HFF-Myc (cell line): ENCODE data around the gene SV2B.

ENCODE experiments used
- DNase-seq: peaks from one replicate; pipeline ENCODE4 v3.0.0-alpha.2; 2011; ENCODE audit warnings: low read depth; ENCODE audit errors: extremely low read depth
- H3K4me3 ChIP-seq: replicated peaks from 2 replicates; pipeline ENCODE4 v1.5.1; 2011; ENCODE audit warnings: low read depth, mild to moderate bottlenecking, control low read depth, low read length
- TF ChIP-seq, protein P1 (sequence below): IDR thresholded peaks from 2 replicates; pipeline ENCODE4 v1.5.1; 2012; ENCODE audit warnings: mild to moderate bottlenecking, low read depth, low read length, control low read depth; ENCODE audit errors: missing control alignments

Gene SV2B

DNA sequence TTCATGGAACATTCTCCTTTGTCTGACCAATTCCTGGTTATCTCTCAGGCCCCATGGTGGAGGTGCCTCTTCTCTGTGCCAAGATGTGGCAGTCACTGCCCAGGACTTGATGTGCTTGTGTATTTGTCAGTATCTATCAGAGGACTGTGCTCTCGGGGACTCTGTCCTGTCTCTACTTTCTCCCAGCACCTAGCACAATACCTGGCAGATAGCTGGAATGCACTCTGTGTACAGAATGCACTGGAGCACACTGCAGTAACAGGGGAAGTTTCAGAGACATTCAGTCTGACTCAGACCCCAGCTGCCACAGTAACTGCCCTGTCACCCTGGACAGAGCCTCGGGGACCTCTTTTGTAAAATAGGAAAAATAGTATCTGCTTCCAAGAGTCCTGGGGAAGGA is 34.6 kb upstream of the SV2B start:
- DNase-seq = no peak
- TF ChIP-seq, protein P1, sequence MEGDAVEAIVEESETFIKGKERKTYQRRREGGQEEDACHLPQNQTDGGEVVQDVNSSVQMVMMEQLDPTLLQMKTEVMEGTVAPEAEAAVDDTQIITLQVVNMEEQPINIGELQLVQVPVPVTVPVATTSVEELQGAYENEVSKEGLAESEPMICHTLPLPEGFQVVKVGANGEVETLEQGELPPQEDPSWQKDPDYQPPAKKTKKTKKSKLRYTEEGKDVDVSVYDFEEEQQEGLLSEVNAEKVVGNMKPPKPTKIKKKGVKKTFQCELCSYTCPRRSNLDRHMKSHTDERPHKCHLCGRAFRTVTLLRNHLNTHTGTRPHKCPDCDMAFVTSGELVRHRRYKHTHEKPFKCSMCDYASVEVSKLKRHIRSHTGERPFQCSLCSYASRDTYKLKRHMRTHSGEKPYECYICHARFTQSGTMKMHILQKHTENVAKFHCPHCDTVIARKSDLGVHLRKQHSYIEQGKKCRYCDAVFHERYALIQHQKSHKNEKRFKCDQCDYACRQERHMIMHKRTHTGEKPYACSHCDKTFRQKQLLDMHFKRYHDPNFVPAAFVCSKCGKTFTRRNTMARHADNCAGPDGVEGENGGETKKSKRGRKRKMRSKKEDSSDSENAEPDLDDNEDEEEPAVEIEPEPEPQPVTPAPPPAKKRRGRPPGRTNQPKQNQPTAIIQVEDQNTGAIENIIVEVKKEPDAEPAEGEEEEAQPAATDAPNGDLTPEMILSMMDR = no peak
- H3K4me3 ChIP-seq = no peak overlapping the region

DNA sequence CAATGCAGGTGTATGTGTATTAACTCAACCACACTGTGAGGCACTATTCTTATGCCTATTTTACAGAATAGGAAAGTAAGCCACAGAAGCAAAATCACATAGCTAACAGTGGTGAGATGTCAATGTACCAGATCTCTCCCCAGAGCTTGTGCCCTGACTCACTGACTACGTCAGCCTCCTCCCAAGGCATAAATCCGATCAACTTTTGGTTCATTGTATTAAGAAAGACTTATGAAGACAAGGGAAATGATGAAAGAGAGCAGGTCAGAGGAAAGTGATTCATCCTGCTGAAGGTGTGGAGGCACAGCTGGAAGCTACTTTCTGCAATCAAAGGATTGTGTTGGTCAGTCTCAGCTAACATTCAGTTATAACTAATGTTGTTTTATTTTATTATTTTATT is 33.0 kb upstream of the SV2B start:
- TF ChIP-seq, protein P1 = no peak

DNA sequence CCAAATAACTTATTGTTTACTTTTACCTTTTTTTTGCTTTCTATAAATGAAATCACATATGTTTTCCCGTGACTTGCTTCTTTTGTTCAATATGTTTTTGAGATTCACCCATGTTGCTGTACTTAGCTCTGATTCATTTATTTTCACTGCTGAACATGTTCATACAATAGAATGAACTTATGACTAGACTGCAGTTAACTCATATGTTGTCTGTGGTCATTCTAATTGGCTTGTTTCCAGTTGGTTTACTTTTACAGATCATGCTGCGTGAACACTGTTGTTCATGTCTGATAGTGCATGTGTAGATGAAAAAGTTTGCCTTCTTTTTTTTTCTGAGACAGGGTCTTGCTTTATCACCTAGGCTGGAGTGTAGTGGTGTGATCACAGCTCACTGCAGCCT is 31.6 kb upstream of the SV2B start:
- TF ChIP-seq, protein P1 = no peak
- no peak for DNase-seq

More for the DNA sequence above, 33.0 kb upstream of the SV2B start:
- no peak overlapping the region for H3K4me3 ChIP-seq
- DNase-seq = no peak

DNA sequence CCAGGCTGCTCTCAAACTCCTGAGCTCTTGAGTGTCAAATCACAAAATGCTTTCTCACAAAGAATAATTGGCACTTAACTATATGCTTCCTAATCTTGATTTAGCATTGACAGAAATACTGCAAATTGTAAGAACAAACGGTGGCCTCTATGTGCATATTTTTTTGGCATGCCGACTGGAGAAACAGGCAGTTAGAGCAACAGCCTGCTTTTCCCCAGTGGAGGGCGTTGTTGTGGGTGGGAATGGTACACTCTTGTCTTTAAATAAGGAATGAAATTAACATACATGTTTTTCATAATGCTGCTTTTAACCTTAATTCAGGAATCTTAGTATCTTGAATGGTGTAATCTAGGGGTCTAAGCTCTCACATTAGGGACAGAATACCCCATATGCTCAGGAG is 31.1 kb upstream of the SV2B start:
- H3K4me3 ChIP-seq = no peak overlapping the region
- TF ChIP-seq, protein P1 = peak; percentile 26
- no peak for DNase-seq

More for the DNA sequence above, 31.6 kb upstream of the SV2B start:
- H3K4me3 ChIP-seq = no peak overlapping the region

DNA sequence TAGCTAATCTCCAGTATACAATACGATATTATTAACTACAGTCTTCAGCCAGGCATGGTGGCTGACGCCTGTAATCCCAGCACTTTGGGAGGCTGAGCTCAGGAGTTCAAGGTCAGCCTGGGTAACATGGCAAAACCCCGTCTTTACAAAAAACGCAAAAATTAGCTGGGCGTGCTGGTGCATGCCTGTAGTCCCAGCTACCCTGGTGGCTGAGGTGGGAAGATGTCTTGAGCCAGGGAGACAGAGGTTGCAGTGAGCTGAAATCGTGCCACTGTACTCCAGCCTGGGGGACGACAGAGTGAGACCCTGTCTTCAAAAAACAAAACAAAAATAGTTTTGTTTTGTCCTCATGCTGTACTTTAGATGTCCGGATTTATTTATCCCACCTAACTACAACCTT is 29.2 kb upstream of the SV2B start:
- TF ChIP-seq, protein P1 = no peak
- DNase-seq = no peak
- no peak overlapping the region for H3K4me3 ChIP-seq

DNA sequence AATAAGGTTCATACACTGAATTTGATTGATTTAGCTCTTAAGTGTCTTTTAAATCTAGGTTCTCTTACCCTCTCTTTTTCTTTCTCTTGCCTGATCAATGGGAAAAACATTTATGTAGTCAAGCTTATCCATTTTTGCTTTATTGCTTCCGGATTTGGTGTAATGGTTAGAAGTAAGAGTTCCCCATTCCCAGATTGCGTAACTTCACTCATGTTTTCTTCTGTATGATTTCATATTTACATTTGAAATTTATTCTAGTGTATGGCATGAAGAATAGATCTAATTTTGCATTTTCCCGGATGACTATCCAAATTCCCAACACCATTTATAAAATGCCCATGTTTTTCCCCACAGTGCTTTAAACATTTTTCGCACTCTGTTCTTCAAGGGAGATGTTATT is 27.9 kb upstream of the SV2B start:
- TF ChIP-seq, protein P1 = no peak
- no peak for DNase-seq

DNA sequence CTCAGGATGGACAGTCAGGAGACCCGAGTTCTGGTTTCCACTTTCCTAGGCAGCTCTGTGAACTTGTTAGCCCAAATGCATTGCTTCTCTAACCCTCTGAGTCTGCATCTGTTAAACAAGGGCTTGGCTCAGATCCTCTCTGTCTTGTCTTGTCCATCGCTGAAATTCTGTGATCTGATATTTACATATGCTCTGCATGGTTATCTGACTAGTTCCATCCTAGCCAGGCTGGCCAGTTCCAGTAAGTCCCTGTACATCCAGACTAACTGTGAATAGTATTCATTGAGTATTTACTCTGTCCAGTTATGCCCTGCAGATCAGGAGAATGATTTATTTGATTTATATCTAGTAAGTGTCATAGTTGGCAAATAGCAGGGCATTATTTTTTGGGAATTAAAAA is 27.0 kb upstream of the SV2B start:
- TF ChIP-seq, protein P1 = no peak
- no peak overlapping the region for H3K4me3 ChIP-seq
- DNase-seq = no peak

More for the DNA sequence above, 27.9 kb upstream of the SV2B start:
- no peak overlapping the region for H3K4me3 ChIP-seq
